Endothelial cell (in vitro differentiated cells): ENCODE measurements around the gene CLEC18C. TPM values are rescaled to one million over a fixed set of nuclear protein-coding genes. Genes with fewer than 3 reads are reported as not detected.
"Not testable (repeated sequence)": the region's sequence is repeated elsewhere in the genome, so short reads cannot be mapped to it uniquely, and the experiment has no call there.

Experiments used
- DNase-seq: peaks from one replicate; pipeline ENCODE4 v3.0.0; 2021; ENCODE audit warnings: low spot score
- H3K27ac Mint-ChIP-seq: one replicate; pipeline ENCODE4 v1.8.0; 2021; ENCODE audit warnings: mixed read lengths, inconsistent platforms; ENCODE audit not compliant: unreplicated experiment
- H3K27me3 Mint-ChIP-seq: one replicate; pipeline ENCODE4 v1.8.0; 2021; ENCODE audit warnings: mild to moderate bottlenecking, moderate library complexity, mixed read lengths, inconsistent platforms; ENCODE audit not compliant: unreplicated experiment
- H3K36me3 Mint-ChIP-seq: one replicate; pipeline ENCODE4 v1.8.0; 2021; ENCODE audit warnings: mild to moderate bottlenecking, low read depth, mixed read lengths, inconsistent platforms; ENCODE audit not compliant: unreplicated experiment
- H3K4me1 Mint-ChIP-seq: one replicate; pipeline ENCODE4 v1.8.0; 2021; ENCODE audit warnings: mild to moderate bottlenecking, mixed read lengths, inconsistent platforms; ENCODE audit not compliant: unreplicated experiment
- H3K4me3 Mint-ChIP-seq: one replicate; pipeline ENCODE4 v1.8.0; 2021; ENCODE audit warnings: mild to moderate bottlenecking, mixed read lengths, inconsistent platforms; ENCODE audit not compliant: unreplicated experiment
- H3K9me3 Mint-ChIP-seq: one replicate; pipeline ENCODE4 v1.8.0; 2021; ENCODE audit warnings: mixed read lengths, inconsistent platforms; ENCODE audit not compliant: unreplicated experiment
- total RNA-seq: library from RNA; stranded (reverse); fragmentation: NEBNext Ultra II Directional; extraction: Animal tissue kit (Norgen Biotek cat#: 25700); gene quantifications from one replicate; pipeline ENCODE4 v1.2.1, GENCODE V29; 2021; ENCODE audit not compliant: unreplicated experiment

Gene CLEC18C
- total RNA-seq, 1 donor from 2014 or later, result 1.0 TPM

GRCh38 chr16:70187858-70188607, 14.4 kb downstream of the CLEC18C start:
- H3K36me3 Mint-ChIP-seq, H3K4me1 Mint-ChIP-seq, H3K27ac Mint-ChIP-seq, H3K4me3 Mint-ChIP-seq, H3K9me3 Mint-ChIP-seq, H3K27me3 Mint-ChIP-seq: not testable (repeated sequence)
- peak; percentile 46 for DNase-seq

DNA sequence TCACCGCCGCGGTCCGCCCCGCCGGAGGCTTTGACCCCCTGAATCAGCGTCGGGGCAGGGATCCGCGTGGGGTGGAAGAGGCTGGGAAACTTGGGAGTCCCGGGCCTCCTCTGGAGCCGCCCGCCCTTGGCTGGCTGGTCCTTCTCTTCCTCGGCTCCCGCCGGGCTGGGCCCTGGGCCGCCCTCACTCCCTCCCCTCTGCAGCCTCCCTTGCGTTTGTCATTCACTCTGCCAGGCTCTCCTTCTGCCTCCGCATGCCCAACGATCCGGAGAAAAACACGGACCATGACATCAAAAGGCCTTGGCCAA, 15.0 kb downstream of the CLEC18C start:
- not testable (repeated sequence) for H3K9me3 Mint-ChIP-seq, H3K27me3 Mint-ChIP-seq, H3K4me3 Mint-ChIP-seq, H3K27ac Mint-ChIP-seq, H3K4me1 Mint-ChIP-seq, DNase-seq, H3K36me3 Mint-ChIP-seq

DNA sequence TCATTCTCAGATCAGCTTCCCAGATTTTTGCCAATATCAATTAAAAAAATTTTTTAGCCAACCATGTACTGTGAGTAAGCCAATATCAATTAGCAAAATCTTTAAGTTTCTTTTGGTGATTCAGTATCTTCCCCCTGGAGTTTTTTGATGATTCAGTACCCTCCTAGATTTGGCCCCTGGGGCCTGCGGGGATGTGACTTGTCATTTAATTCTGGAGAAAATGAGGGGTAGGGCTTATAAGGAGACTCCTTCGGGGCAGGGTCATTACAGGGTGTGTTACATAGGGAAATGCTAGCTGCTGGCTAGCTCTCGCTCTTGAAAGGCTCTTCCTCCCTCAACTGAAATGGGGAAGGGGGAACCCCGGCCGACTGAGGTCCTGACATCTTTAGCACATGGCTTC, 17.0 kb downstream of the CLEC18C start:
- not testable (repeated sequence) for DNase-seq, H3K27me3 Mint-ChIP-seq, H3K4me3 Mint-ChIP-seq, H3K27ac Mint-ChIP-seq, H3K4me1 Mint-ChIP-seq, H3K9me3 Mint-ChIP-seq, H3K36me3 Mint-ChIP-seq

- H3K27ac Mint-ChIP-seq, H3K4me3 Mint-ChIP-seq, DNase-seq, H3K27me3 Mint-ChIP-seq, H3K36me3 Mint-ChIP-seq, H3K4me1 Mint-ChIP-seq, H3K9me3 Mint-ChIP-seq: not testable (repeated sequence)
Measured at GRCh38 chr16:70196683-70197300, 23.2 kb downstream of the CLEC18C start.

- H3K4me3 Mint-ChIP-seq, H3K27me3 Mint-ChIP-seq, H3K9me3 Mint-ChIP-seq, H3K4me1 Mint-ChIP-seq, H3K27ac Mint-ChIP-seq, H3K36me3 Mint-ChIP-seq: not testable (repeated sequence)
- DNase-seq, result peak; percentile 25
Measured at GRCh38 chr16:70197611-70198010, 24.0 kb downstream of the CLEC18C start.

DNA sequence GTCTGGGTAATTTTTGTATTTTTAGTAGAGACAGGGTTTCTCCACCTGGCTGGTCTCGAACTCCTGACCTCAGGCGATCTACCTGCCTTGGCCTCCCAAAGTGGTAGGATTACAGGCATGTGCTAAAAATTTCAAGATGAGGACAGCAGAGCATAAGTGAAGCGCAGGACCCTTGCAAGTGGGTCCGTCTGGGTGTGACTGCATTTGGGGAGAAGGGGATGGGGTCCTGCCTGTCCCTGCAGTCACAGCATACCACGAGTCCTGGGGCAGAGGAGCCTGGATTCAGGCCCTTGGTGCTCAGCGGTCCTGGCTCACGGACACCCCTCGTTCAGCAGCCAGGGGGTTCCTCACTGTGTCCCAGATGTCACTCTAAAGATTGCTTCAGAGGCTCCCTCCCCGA, 24.6 kb downstream of the CLEC18C start:
- not testable (repeated sequence) for H3K4me3 Mint-ChIP-seq, H3K27ac Mint-ChIP-seq, DNase-seq, H3K9me3 Mint-ChIP-seq, H3K27me3 Mint-ChIP-seq, H3K4me1 Mint-ChIP-seq, H3K36me3 Mint-ChIP-seq

- not testable (repeated sequence) for H3K27ac Mint-ChIP-seq, H3K27me3 Mint-ChIP-seq, H3K4me1 Mint-ChIP-seq, H3K9me3 Mint-ChIP-seq, DNase-seq, H3K4me3 Mint-ChIP-seq, H3K36me3 Mint-ChIP-seq
Measured at GRCh38 chr16:70198666-70199065, 25.1 kb downstream of the CLEC18C start.

GRCh38 chr16:70199170-70199569, 25.6 kb downstream of the CLEC18C start:
- not testable (repeated sequence) for DNase-seq, H3K4me3 Mint-ChIP-seq, H3K9me3 Mint-ChIP-seq, H3K36me3 Mint-ChIP-seq, H3K27ac Mint-ChIP-seq, H3K27me3 Mint-ChIP-seq, H3K4me1 Mint-ChIP-seq

DNA sequence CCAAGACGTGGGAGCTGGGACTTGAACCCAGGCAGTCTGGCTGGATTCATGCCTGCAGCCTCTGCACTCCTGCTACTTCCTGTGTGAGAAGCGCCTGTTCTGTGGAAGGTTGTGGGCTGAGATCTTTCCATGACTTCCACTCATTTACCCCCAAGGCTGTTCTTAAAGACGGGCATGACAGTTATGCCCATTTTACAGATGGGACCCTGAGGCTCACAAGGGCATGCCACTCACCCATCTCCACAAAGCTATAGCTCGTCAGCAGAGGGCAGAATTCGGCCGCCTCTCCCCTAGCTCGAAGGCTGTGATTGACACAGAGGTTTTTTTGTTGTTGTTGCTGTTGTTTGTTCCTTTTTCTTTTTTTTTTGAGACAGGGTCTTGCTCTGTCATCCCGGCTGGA, 26.5 kb downstream of the CLEC18C start:
- not testable (repeated sequence) for DNase-seq, H3K36me3 Mint-ChIP-seq, H3K27ac Mint-ChIP-seq, H3K4me3 Mint-ChIP-seq, H3K9me3 Mint-ChIP-seq, H3K27me3 Mint-ChIP-seq, H3K4me1 Mint-ChIP-seq

- H3K4me3 Mint-ChIP-seq, DNase-seq, H3K27me3 Mint-ChIP-seq, H3K27ac Mint-ChIP-seq, H3K9me3 Mint-ChIP-seq, H3K4me1 Mint-ChIP-seq: not testable (repeated sequence)
- peaks cover 16% of the 10 kb centered on the region for H3K36me3 Mint-ChIP-seq
Measured at GRCh38 chr16:70203508-70203907, 29.9 kb downstream of the CLEC18C start.

DNA sequence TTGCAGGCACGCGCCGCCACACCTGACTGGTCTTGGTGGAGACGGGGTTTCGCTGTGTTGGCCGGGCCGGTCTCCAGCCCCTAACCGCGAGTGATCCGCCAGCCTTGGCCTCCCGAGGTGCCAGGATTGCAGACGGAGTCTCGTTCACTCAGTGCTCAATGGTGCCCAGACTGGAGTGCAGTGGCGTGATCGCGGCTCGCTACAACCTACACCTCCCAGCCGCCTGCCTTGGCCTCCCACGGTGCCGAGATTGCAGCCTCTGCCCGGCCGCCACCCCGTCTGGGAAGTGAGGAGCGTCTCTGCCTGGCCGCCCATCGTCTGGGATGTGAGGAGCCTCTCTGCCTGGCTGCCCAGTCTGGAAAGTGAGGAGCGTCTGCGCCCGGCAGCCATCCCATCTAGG, 30.4 kb downstream of the CLEC18C start:
- not testable (repeated sequence) for H3K27ac Mint-ChIP-seq, H3K27me3 Mint-ChIP-seq, H3K4me3 Mint-ChIP-seq, DNase-seq, H3K4me1 Mint-ChIP-seq, H3K9me3 Mint-ChIP-seq
- H3K36me3 Mint-ChIP-seq, result peaks cover 16% of the 10 kb centered on the region

- not testable (repeated sequence) for H3K4me3 Mint-ChIP-seq, H3K27me3 Mint-ChIP-seq, H3K27ac Mint-ChIP-seq, H3K4me1 Mint-ChIP-seq, DNase-seq, H3K9me3 Mint-ChIP-seq
- H3K36me3 Mint-ChIP-seq, result peaks cover 16% of the 10 kb centered on the region
Measured at GRCh38 chr16:70204668-70205405, 31.2 kb downstream of the CLEC18C start.
